NCI-H2107 (cell line): Measurements from ENCODE around the gene ENTR1.
A peak's percentile ranks its signal among the peaks of the same experiment; 100 is the strongest.

Source experiments
- DNase-seq: peaks from one replicate; lab custom pipeline; 2025; lab: John Stamatoyannopoulos, UW

ENTR1 gene, protein sequence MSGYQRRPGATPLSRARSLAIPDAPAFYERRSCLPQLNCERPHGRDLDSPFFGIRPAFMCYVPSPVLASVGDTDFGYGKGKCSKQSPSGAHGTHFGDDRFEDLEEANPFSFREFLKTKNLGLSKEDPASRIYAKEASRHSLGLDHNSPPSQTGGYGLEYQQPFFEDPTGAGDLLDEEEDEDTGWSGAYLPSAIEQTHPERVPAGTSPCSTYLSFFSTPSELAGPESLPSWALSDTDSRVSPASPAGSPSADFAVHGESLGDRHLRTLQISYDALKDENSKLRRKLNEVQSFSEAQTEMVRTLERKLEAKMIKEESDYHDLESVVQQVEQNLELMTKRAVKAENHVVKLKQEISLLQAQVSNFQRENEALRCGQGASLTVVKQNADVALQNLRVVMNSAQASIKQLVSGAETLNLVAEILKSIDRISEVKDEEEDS

DNA sequence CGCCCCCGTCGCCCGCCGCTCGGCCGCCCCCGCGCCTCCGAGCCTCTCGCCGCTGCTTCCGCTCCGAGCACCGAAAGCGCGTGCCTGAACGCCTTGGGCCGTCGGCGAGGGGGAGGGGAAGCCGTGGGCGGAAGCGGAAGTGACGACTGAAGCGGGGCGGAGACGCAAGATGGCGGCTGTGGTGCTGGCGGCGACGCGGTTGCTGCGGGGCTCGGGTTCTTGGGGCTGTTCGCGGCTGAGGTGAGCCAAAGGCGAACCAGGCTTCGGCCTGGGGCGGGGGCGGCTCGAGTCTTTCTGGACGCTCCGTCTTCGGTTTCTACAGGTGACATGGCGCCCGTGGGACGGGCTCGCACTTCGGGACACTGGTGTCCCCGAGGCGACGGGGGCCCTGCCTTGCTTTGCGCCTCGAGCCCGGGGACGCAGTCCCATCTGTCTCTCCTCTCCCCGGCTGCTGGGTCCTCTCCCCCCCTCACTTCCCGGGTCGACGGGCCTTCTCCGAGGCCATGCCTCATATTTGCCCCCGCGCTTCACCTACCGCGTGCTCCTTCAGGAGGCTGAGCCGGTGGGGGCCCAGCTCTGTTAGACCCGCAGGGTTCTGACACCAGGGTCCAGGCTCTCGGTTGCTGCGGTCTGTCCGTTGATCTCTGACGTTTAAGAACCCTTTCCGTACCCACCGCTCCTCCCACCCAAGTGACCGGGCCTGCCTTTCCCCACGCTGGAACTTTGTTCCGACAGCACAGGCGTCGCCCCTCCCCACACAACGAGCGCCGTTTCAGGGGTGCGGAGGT lies at the start of gene ENTR1, which contains the start of gene PMPCA:
ENTR1 (minus strand) TSS at position 115 of the 788 bp plus-strand sequence. CDS start 217 bp downstream, outside the sequence.
PMPCA (plus strand) TSS at position 159 of the 788 bp plus-strand sequence; CDS start at position 170, 11 bp downstream.
- peak; percentile 92 for DNase-seq

DNA sequence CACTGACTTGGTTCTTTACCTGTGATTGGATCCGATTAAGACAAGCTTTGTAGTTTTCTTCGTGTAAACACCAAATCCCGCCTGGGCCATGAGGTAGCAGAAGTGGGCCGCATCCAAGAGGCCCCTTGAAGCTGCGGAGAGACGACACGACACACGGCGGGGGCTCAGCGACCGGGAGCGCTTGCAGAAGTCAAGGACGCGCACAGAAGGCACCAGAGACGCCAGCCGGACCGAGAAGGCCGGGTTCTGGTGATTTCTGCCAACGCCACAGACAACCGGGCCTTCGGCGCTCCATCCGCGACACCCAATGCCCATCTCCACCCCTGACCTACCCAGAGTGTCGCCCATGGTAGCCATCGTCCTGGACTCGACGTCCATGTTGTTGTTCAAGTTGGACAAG lies 49.0 kb upstream of the ENTR1 start:
- DNase-seq: no peak

DNA sequence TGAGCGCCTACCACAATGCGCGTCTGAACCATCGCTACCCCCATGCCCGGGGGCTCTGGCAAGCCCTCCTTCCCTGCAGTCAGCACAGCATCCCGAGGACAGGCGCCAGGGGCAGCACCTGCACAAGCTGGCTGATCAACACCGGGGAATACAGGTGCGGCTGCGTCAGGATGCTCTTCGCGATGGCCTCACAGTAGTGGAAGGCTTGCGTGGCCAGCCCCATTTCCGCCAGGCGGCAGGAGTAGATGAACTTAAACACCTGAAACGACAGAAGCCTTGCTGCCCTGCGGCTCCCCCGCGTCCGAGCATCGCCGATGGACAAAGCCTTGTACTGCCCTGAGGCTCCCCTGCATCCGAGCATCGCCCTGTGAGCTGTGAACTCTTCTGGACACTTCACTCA lies 46.9 kb upstream of the ENTR1 start:
- DNase-seq: no peak

DNA sequence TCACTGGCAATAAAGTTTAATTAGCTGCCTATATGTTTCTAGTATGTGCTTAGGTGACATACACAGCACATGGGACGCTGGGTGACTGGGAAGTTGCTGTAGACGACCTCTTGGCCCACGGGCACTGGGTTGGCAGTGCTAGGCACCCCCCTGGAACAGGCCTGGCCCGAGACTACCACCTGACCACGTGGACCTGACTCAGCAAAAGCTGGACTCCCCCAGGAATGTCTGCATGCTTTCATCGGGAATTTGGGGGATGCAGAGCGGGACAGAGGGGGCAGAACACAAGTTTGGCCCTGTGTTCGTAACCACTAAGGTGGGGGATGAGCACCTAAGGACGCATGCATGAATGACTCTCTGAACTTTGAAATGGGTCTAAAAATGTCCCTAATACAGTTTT lies 45.8 kb upstream of the ENTR1 start:
- DNase-seq: no peak

DNA sequence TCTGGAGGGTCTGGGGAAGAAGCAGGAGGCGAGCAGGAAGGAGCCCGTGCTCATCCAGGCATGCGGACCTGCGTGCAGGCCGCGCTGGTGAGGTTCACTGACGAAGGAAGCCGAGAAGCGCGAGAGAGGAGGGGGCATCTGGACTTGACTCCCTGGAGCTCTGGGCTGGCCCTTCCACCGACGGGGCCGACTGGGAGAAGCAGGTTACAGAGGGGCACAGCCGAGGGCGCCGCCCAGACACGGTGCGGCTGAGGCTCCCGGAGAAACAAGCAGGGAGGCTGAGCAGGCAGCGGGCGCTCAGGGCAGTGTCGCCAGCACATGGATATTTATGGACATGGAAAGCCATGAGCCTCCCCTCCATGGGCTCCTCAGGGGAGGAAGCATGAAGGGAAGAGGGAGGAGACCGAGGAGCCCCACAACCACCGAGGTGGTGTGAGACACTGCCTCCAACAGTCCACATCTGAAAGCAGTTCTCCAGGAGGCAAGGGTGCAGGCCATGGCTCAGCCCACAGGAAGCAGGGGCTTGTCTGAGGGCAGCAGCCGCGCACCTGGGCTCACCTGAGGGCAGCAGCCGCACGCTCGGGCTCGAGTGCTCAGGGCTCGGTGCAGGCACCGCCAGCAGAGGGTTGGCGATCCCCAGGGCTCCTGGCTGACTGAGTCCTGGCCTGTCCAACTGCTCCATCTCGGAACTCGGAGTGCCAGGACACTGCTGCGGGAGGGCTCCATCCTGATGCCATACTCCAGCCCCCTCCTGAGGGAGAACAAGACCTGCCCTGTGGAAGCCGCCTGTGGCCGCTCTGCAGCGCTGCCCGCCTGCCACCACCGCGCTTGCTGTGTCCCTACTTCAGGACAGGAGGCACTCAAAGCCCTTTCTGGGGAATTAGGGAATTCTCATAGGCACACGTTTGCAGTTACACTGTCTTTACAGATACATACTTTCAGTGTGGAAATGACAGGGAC lies 44.9 kb upstream of the ENTR1 start:
- no peak for DNase-seq

DNA sequence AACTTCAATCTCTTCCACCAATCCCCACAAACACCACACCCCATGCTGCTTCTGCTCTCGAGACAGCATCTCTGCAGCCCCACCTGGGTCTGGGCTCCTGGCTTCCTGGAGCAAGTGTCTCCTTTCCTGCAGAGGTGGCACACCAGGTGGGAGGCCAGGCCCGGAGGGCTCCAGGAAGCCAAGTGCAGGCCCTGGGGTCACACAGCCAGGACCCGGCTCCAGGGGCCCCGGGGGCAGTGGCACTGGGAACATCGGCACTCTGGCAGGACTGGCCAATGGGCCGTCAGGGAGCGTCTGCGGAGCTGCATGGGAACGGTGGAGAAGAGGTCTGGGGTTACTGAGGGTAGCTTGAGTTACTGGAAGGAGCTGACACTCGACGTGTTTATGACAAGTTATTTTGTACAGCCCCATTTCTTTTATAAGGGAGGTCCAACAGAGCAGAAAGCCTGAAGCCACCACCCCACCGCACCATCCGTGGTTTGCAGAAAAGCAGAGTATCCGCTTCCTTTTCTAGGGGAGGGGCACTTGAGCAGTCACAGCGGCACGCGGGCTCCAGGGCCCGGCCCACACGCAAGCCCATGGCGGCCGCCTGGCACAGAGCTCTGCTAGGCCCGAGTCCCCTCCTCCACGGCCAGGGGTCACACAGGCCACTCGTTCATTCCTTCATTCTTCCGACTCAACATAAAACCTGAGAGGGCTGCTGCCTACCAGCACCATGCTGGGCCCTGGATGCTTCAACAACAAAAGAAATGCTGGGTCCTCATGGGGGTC lies 43.8 kb upstream of the ENTR1 start:
- DNase-seq: no peak

DNA sequence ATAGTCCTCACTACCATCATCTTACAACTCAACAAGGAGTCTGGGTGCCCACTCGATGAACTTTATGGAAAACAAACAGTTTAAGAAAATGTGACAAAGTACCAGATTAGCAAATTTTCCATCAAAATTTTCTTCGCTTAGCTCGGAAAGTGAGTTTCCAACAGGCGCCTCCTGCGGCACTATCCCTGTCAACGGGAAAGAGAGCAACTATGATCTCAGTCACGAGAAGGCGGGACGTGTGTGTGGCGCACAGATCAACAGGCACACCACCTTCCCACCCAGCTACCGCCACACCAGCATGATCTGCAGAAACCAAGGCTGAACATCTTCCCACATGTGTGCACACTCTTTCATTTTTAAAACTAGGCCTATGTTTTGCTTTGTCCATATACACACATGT lies 42.9 kb upstream of the ENTR1 start:
- DNase-seq: no peak

DNA sequence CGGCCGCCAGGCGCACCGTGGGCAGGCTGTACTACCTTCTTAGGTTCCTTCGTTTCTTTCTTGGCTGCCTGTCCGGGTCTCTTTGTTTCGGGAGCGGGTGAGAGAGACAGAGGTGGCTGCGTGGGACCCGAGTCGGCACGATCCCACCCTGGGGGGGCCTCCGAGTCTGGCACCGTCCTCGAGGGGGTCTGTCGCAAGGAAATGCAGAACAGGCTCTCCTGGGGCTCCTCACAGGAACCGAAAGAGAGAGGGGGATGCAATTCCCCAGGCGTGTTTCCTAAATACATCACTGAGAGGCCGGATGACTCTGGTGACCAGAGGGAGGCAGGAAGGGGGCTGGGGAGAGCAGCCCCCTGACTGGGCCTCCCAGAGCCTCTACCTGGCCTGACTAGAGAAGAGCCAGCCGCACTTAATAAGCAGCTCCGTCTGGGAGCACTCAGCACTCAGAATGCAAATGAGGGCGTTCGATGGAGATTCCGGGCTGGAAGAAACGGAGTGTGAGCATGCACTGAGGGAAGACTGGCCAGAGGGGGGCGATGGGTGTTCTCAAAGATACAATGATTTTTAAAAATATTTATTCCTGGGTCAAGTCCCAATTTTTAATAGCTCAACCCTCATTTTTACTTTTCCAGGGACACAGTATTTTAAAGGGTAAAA lies 40.9 kb upstream of the ENTR1 start:
- DNase-seq: no peak

DNA sequence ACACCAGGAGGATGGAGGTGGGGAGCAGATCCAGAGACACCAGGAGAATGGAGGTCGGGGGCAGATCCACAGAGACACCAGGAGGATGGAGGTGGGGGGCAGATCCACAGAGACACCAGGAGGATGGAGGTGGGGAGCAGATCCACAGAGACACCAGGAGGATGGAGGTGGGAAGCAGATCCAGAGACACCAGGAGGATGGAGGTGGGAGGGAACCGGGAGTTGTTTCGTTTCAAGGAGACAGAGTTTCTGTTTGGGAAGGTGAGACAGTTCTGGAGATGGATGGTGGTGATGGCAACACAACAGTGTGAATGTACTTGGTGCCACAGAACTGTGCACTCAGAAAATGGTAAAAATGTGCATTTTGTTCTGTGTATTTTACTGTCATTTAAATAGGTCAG lies 38.2 kb upstream of the ENTR1 start:
- DNase-seq: no peak

DNA sequence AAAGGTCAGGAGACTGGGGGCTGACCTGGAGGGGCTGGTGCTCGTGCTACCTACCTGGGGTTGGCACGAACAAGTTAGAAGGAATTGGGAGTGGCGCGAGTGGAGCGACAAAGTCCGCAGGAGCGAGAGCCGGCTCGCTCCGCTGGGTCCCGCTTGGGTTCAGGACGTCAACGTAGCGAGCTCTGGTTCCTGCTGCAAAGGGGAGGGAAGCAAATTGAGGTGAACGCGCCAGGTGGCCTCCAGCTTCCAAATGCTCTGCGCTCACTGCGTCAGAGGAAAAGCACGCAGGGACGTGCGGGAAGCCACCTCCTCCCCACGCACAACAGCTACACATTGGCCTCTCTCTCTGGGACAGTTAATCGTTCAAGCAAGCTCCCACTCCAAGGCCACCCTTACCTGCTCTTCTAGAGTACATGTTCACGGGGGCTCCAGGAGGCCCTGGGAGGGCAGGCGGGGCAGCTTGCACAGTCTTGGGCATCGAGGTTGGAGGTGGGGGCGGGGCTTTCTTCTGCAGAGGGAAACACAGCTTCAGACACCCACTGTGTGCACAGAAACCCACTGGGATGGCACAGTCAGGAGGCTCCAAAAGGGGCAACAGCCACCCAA lies 36.9 kb upstream of the ENTR1 start:
- no peak for DNase-seq

DNA sequence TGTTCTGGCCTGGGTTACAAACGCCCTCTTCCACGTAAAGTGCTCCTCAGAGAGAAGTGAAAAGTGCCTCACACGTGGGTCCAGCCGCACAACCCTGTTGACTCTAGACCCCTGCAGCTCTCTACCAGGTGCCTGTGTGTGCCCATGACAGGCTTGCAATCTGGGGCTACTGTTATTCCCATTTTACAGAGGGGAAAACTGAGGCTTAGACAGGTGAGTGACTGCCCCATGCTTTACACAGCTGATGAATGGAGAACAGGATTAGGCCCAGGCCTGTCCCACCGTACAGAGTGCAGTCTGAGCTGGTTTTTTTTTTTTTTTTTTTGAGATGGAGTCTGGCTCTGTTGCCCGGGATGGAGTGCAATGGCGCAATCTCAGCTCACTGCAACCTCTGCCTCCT lies 35.4 kb upstream of the ENTR1 start:
- no peak for DNase-seq

DNA sequence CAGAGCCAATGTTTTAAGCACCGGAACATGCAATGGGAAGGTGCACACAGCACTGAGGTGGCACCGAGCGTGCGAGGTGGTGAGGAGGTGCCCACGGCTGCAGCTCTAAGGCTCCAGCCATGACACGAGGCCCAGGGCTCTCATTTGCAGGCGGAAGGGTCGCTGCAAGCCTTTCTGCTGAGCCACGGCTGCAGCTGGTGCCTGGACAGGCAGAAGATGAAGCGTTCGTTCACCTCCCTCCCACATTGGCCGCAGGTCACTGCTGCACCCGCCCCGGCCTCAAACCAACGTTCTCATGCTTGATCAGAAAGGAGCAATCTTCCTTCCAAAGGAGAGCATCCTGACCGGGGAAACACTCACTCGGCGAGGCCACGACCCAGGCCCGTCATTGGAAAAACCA lies 33.7 kb upstream of the ENTR1 start:
- DNase-seq: no peak

DNA sequence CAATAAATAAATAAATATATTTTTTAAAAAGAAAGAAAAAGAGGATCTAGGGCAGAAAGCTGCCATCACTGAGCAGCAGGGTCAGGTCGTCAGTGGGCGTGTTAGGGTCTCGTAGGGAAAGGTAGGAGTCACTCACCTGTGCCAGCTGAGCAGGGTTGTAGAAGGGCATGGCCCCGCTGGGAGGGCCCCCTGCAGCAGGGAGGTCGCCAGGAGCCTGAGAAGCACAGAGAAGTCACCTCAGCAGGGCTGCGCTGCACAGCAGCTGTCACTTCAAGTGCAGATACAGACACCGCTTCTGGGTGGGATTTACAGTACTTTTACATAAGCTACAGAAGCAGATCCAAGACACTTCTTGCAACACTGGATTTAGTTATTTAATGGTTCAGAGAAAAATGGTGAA lies 33.3 kb upstream of the ENTR1 start:
- DNase-seq: no peak

DNA sequence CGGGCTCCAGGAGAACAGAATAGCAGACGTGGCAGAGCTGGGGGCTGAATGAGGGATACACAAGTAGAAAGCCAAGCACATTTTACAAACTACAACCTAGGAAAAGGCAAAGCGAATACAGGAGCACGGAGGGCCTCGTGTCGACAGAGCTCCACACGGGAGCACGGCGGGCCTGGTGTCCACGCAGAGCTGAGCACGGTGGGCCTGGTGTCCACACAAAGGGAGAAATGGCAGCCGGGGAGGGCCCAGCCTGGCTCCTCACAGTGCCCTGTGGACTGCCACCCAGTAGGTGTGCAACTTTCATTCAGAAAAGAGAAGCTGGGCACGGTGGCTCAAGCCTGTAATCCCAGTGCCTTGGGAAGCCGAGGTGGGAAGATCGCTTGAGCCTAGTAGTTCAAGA lies 32.7 kb upstream of the ENTR1 start:
- no peak for DNase-seq

DNA sequence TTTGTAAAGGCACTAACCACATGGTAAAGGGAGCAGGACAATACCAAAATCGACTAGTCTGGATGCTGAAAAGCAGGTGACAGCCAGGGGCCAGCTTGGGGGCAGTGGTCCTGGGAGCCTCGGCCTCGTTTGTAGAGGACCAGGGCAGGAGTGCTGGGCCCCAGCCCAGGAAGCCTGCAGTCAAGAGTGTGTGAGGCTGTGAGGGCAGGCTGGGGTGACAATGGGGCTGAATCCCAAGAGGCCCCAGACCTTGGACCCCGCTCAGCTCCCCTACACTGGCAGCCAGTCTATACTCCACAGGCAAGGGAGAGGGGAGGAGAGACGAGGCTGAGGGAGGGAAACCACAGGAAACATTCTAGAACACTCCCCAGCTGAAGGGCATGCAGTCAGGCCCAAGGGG lies 31.9 kb upstream of the ENTR1 start:
- DNase-seq: no peak

DNA sequence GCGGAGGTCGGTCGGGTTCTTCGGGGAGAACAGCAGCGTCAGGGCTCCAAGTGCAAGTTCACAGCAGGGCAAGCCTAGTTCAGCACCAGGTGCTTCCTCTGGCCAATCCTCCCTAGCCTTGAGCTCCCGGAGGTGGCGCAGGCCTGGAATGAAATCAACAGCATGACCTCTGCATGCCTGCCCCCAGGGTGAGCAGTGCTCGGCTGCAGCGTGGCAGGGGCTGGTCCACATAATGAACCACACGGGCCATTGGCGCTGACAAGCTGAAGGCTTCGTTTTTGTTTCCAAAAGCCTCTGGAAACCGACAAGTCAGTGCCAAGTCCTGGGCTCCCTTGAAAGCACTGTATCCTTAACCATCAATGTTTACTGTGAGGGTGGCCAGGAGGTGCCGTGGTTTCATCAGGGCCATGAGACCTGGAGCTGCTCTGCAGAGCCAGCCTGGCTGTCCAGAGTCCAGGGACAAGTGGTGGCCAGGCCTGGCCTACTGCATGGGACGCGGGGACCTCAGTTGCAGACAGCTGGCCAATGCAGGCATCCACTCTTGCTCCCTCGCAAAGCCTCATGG lies 31.3 kb upstream of the ENTR1 start:
- no peak for DNase-seq

DNA sequence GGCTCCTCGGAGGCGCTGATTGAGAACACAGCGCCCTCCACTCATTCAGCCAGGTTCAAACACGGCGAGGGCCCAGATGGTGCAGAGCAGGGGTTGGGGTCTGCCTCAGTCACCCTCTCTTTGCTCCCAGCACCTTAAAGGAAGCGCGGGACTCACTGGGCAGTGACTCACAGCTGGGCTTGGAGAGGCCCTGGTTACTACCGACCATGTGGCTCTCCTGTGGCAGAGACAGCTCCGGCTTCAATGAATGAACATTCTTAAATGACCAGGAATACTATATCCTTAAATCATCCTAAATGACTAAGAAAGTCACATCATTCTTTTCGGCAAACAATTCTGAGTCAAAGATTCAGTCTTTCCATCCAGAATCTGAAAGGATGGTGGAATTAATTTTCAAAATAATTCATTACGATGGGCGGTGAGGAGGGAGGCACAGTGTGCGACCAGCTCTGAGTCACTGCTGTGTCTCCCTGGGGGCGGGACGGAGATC lies 30.8 kb upstream of the ENTR1 start:
- DNase-seq: no peak

DNA sequence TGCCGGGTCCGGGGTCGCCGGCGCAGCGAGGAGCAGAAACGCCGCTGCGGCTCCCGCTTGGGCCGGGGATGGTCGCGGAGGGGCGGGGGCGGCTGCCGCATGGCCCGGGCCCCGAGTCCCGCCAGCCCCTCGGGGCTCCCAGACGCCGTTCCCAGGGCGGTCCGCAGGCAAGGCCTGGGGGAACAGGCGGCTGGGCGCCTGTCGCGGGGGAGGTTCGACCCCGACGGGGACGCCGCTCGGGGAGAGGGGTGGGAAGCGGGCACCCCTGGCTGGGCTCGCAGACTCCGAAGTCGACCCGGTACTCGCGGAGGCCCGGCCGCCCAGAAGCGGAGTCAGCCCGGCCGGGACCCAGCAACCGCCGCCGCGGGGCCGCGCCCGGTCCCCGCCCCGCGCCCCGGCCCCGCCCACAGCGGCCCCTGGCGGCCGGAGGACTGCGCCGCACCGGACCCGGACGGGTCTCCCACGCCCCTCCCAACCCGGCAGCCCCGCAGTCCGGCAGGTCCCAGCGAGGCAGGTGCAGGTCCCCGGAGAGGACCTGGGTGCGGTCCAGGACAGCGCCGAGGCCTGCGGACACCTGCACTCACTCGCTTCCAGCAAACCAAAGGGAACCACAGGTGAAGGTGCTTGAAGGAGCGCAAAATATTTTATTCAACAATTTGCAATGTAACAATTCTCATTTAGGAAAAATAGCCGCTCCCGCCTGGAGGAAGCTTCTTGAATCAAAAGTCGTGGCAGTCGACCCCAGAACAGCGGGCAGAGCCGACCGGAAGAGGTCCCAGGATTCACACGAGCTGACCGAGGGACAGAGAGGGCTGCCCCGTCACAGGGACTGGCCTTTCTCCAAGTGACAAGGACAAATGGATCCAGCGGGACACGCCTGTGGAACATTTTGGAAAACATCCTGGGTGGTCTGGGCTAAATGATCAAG lies 29.3 kb upstream of the ENTR1 start, which contains the start of gene INPP5E:
INPP5E (minus strand) TSS at position 365 of the 928 bp plus-strand sequence. CDS start 426 bp downstream, outside the sequence.
- peak; percentile 39 for DNase-seq
